Ovary (tissue), 9 donors: ENCODE measurements around the gene GTF3C1. TPM values are rescaled to one million over a fixed set of nuclear protein-coding genes. Genes with fewer than 3 reads are reported as not detected.

Experiments used
- DNase-seq, 5 donors: peaks; one replicate each; pipeline ENCODE4 v3.0.0-alpha.2; 2019 to 2020
- H3K27ac ChIP-seq, 2 donors: fragments of 200-600 bp; one replicate each; pipeline versions ENCODE4 v1.5.1 to v1.8.0; 2019 to 2022
- H3K27me3 ChIP-seq: fragments of 200-600 bp; one replicate; pipeline ENCODE4 v1.8.0; 2022
- H3K36me3 ChIP-seq: fragments of 200-600 bp; sonication (generic); one replicate; pipeline ENCODE4 v1.5.1; 2019
- H3K4me1 ChIP-seq: one replicate; pipeline ENCODE4 v1.8.1; 2013; ENCODE audit warnings: mild to moderate bottlenecking, moderate library complexity; ENCODE audit not compliant: insufficient read depth
- H3K4me3 ChIP-seq: fragments of 200-600 bp; sonication (generic); one replicate; pipeline ENCODE4 v1.5.1; 2017
- H3K9me3 ChIP-seq, 2 donors: fragments of 200-600 bp in 1 of 2; sonication (generic) in 1 of 2; one replicate each; pipeline versions ENCODE4 v1.5.1 to v1.8.1; 2013 to 2019; ENCODE audit warnings: mild to moderate bottlenecking in 1 of 2, moderate library complexity in 1 of 2
- EP300 ChIP-seq: sonication (generic); formaldehyde crosslinking; IDR thresholded peaks from one replicate; pipeline ENCODE4 v1.6.1; 2017; ENCODE audit warnings: antibody characterized with exemption
- POLR2A ChIP-seq: fragments of 450-650 bp; IDR thresholded peaks from one replicate; pipeline ENCODE4 v1.6.1; 2017; ENCODE audit warnings: antibody characterized with exemption, mild to moderate bottlenecking, moderate library complexity
- WGBS, 3 donors: extraction: QIAGEN DNeasy Blood & Tissue Kit in 1 of 3; methylation state at CpG; one replicate each; pipeline versions ENCODE4 v1.1.5 to v1.1.7; 2013 to 2017; 5-methylcytosine and 5-hydroxymethylcytosine counted together
- intact Hi-C, 4 donors: fragments of 100-400 bp; cut with DNase I; formaldehyde crosslinking; loops; one replicate each; pipeline versions ENCODE4 v1.11.0 to v1.15.1; 2022 to 2023
- polyA plus RNA-seq, 2 donors: library from polyadenylated mRNA; stranded (reverse); fragments of 200-250 nt in 1 of 2; fragments of 350-450 nt in 1 of 2; fragmentation: Illumina TruSeq in 1 of 2; extraction: RNeasy Lipid Tissue Mini Kit (QIAGEN cat#74804) in 1 of 2; gene quantifications; one replicate each; pipeline ENCODE4 v1.2.3, GENCODE V29; 2013 to 2014
- total RNA-seq, 7 donors: library from RNA; depleted of rRNA in 2 of 7; stranded (reverse); fragments of >200 nt in 2 of 7; fragmentation: NEBNext Ultra II Directional in 3 of 7; extraction: Animal tissue kit (Norgen Biotek cat#: 25700) in 3 of 7; gene quantifications; one replicate each; pipeline versions ENCODE4 v1.1.0 to v1.2.4, GENCODE V29; 2016 to 2023
- TF ChIP-seq, protein P1 (sequence below), 3 donors: fragments of 450-650 bp in 2 of 3; fragments of 200-600 bp in 1 of 3; IDR thresholded peaks; one replicate each; pipeline versions ENCODE4 v1.5.1 to v1.8.0; 2016 to 2022; ENCODE audit warnings: antibody characterized with exemption in 3 of 3, mild to moderate bottlenecking in 1 of 3
- donor health status: DM: no; HTN: no; CAD: no; lungs with moderate emphysema.
- donor health status: DM: no; HTN: no; CAD: no.
- donor health status: Bipolar disorder and iron deficiency.
- donor health status: DM: yes; HTN: yes; CAD: no.
- donor health status: DM: no; HTN: no; CAD: no.
- donor health status: DM: yes; HTN: yes; CAD: no.

GTF3C1 gene
- total and polyA plus RNA-seq, 9 donors: 33.9 to 71.7 (median 52.7) TPM

DNA sequence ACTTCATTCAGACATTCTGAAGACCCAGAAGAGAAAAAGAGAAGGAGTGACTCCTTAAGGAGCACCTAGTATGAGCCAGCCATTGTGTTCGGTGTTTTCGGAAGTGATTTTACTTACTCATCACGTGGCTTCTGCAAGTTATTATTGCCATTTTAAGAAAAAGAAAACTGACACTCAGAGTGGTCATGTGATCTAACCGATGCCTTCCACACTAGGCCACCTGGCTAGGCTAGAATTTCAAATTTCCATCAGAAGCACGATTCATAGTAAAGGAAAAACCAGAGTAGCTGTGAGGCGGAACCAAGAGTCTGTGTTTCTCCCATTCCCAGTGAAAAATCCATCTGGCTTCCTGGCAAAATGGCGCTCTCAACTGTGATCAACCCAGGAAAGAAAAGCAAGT is 32.0 kb downstream of the GTF3C1 start:
- 90 to 92% (median 91%) methylated on average over 7 of the region's 7 CpGs for WGBS, 3 donors
- no peak overlapping the region for H3K4me3 ChIP-seq
- TF ChIP-seq EP300 (no peak), POLR2A (no peak)
- TF ChIP-seq, protein P1, sequence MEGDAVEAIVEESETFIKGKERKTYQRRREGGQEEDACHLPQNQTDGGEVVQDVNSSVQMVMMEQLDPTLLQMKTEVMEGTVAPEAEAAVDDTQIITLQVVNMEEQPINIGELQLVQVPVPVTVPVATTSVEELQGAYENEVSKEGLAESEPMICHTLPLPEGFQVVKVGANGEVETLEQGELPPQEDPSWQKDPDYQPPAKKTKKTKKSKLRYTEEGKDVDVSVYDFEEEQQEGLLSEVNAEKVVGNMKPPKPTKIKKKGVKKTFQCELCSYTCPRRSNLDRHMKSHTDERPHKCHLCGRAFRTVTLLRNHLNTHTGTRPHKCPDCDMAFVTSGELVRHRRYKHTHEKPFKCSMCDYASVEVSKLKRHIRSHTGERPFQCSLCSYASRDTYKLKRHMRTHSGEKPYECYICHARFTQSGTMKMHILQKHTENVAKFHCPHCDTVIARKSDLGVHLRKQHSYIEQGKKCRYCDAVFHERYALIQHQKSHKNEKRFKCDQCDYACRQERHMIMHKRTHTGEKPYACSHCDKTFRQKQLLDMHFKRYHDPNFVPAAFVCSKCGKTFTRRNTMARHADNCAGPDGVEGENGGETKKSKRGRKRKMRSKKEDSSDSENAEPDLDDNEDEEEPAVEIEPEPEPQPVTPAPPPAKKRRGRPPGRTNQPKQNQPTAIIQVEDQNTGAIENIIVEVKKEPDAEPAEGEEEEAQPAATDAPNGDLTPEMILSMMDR (IDR thresholded peaks at IDR 0.05): no peak
- H3K36me3 ChIP-seq: no peaks in the 10 kb centered on the region
- intact Hi-C loops: no loop called here
- H3K27me3 ChIP-seq: no peaks in the 10 kb centered on the region
- no peaks in the 10 kb centered on the region for H3K9me3 ChIP-seq
- no peak for DNase-seq
- H3K4me1 ChIP-seq: no peaks in the 10 kb centered on the region
- H3K27ac ChIP-seq: no peak overlapping the region

- Histone ChIP-seq H3K4me1 (no peaks in the 10 kb centered on the region), H3K27ac (no peak overlapping the region), H3K27me3 (no peaks in the 10 kb centered on the region), H3K9me3 (no peaks in the 10 kb centered on the region), H3K4me3 (no peak overlapping the region), H3K36me3 (no peaks in the 10 kb centered on the region)
- WGBS, 3 donors: 92 to 94% (median 93%) methylated on average over 11 of the region's 11 CpGs
- no peak for DNase-seq
- TF ChIP-seq POLR2A (no peak), EP300 (no peak)
- TF ChIP-seq, protein P1 (IDR thresholded peaks at IDR 0.05): no peak
- intact Hi-C loops: no loop called here
Measured at GRCh38 chr16:27516365-27516764, 33.3 kb downstream of the GTF3C1 start.

DNA sequence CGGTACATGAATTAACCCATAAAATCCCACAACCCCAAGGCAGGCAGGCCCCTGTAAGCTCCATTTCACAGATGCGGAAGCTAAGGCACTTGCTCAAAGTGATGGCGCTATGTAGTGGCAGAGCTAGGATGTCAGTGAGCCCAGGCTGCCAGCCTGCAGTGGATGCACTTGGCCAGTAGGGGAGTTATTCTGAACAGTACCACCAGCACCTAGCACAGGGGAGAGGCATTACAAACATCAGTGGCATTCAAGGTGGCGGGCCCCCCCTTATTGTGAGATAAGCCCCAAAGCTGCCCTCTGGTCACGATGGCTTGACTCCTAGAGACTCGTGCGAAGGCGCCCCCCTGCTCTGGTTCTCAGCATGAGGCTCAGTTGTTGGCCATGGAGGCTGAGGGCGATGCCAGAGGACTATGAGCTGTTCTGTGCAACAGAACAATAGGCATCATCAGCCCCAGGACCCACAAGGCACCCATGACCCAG is 33.8 kb downstream of the GTF3C1 start:
- no peak overlapping the region for H3K4me3 ChIP-seq
- H3K36me3 ChIP-seq: no peaks in the 10 kb centered on the region
- WGBS, 3 donors: 83 to 93% (median 90%) methylated on average over 9 of the region's 9 CpGs
- H3K27ac ChIP-seq: no peak overlapping the region
- H3K4me1 ChIP-seq: no peaks in the 10 kb centered on the region
- intact Hi-C loops: no loop called here
- no peaks in the 10 kb centered on the region for H3K27me3 ChIP-seq
- H3K9me3 ChIP-seq: no peaks in the 10 kb centered on the region
- DNase-seq: no peak
- TF ChIP-seq POLR2A: no peak
- TF ChIP-seq, protein P1 (IDR thresholded peaks at IDR 0.05): no peak
- TF ChIP-seq EP300: no peak

GRCh38 chr16:27514806-27515205 is 34.9 kb downstream of the GTF3C1 start:
- H3K27ac ChIP-seq: no peak overlapping the region
- no peak for TF ChIP-seq POLR2A
- TF ChIP-seq, protein P1 (IDR thresholded peaks at IDR 0.05): no peak
- TF ChIP-seq EP300: no peak
- no peak overlapping the region for H3K4me3 ChIP-seq
- H3K27me3 ChIP-seq: no peaks in the 10 kb centered on the region
- H3K4me1 ChIP-seq: no peaks in the 10 kb centered on the region
- intact Hi-C loops: no loop called here
- 90 to 93% (median 92%) methylated on average over 12 of the region's 12 CpGs for WGBS, 3 donors
- no peaks in the 10 kb centered on the region for H3K36me3 ChIP-seq
- H3K9me3 ChIP-seq: no peaks in the 10 kb centered on the region
- no peak for DNase-seq
